Ovary (tissue), 9 donors: ENCODE results near the gene DUOX1. TPM values are rescaled to one million over a fixed set of nuclear protein-coding genes. Genes with fewer than 3 reads are reported as not detected.

Source experiments
- DNase-seq, 5 donors: peaks; one replicate each; pipeline ENCODE4 v3.0.0-alpha.2; 2019 to 2020
- H3K27ac ChIP-seq, 2 donors: fragments of 200-600 bp; one replicate each; pipeline versions ENCODE4 v1.5.1 to v1.8.0; 2019 to 2022
- H3K27me3 ChIP-seq: fragments of 200-600 bp; one replicate; pipeline ENCODE4 v1.8.0; 2022
- H3K36me3 ChIP-seq: fragments of 200-600 bp; sonication (generic); one replicate; pipeline ENCODE4 v1.5.1; 2019
- H3K4me1 ChIP-seq: one replicate; pipeline ENCODE4 v1.8.1; 2013; ENCODE audit warnings: mild to moderate bottlenecking, moderate library complexity; ENCODE audit not compliant: insufficient read depth
- H3K4me3 ChIP-seq: fragments of 200-600 bp; sonication (generic); one replicate; pipeline ENCODE4 v1.5.1; 2017
- H3K9me3 ChIP-seq, 2 donors: fragments of 200-600 bp in 1 of 2; sonication (generic) in 1 of 2; one replicate each; pipeline versions ENCODE4 v1.5.1 to v1.8.1; 2013 to 2019; ENCODE audit warnings: mild to moderate bottlenecking in 1 of 2, moderate library complexity in 1 of 2
- EP300 ChIP-seq: sonication (generic); formaldehyde crosslinking; IDR thresholded peaks from one replicate; pipeline ENCODE4 v1.6.1; 2017; ENCODE audit warnings: antibody characterized with exemption
- POLR2A ChIP-seq: fragments of 450-650 bp; IDR thresholded peaks from one replicate; pipeline ENCODE4 v1.6.1; 2017; ENCODE audit warnings: antibody characterized with exemption, mild to moderate bottlenecking, moderate library complexity
- WGBS, 3 donors: extraction: QIAGEN DNeasy Blood & Tissue Kit in 1 of 3; methylation state at CpG; one replicate each; pipeline versions ENCODE4 v1.1.5 to v1.1.7; 2013 to 2017; 5-methylcytosine and 5-hydroxymethylcytosine counted together
- intact Hi-C, 4 donors: fragments of 100-400 bp; cut with DNase I; formaldehyde crosslinking; loops; one replicate each; pipeline versions ENCODE4 v1.11.0 to v1.15.1; 2022 to 2023
- polyA plus RNA-seq, 2 donors: library from polyadenylated mRNA; stranded (reverse); fragments of 200-250 nt in 1 of 2; fragments of 350-450 nt in 1 of 2; fragmentation: Illumina TruSeq in 1 of 2; extraction: RNeasy Lipid Tissue Mini Kit (QIAGEN cat#74804) in 1 of 2; gene quantifications; one replicate each; pipeline ENCODE4 v1.2.3, GENCODE V29; 2013 to 2014
- total RNA-seq, 7 donors: library from RNA; depleted of rRNA in 2 of 7; stranded (reverse); fragments of >200 nt in 2 of 7; fragmentation: NEBNext Ultra II Directional in 3 of 7; extraction: Animal tissue kit (Norgen Biotek cat#: 25700) in 3 of 7; gene quantifications; one replicate each; pipeline versions ENCODE4 v1.1.0 to v1.2.4, GENCODE V29; 2016 to 2023
- TF ChIP-seq, protein P1 (sequence below), 3 donors: fragments of 450-650 bp in 2 of 3; fragments of 200-600 bp in 1 of 3; IDR thresholded peaks; one replicate each; pipeline versions ENCODE4 v1.5.1 to v1.8.0; 2016 to 2022; ENCODE audit warnings: antibody characterized with exemption in 3 of 3, mild to moderate bottlenecking in 1 of 3
- donor health status: DM: no; HTN: no; CAD: no; lungs with moderate emphysema.
- donor health status: DM: no; HTN: no; CAD: no.
- donor health status: Bipolar disorder and iron deficiency.
- donor health status: DM: yes; HTN: yes; CAD: no.
- donor health status: DM: no; HTN: no; CAD: no.
- donor health status: DM: yes; HTN: yes; CAD: no.

DUOX1 gene
- total and polyA plus RNA-seq, 9 donors = 0.23 to 9.2 (median 1.4) TPM

DNA sequence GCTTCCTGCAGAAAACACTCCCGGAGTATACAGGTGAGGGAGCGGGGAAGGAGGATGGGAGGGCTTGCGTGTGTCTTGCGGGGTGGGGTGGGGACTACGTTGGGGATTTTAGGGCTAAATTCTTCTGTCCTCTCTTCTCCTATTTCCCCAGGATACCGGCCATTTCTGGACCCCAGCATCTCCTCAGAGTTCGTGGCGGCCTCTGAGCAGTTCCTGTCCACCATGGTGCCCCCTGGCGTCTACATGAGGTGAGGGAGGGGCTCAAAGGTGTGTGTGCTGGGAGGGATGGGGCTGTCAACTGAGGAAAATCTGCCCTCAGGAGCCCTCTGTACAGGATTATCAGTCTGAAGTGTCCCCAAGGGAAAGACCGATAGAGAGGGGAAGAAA, 6.6 kb downstream of the DUOX1 start:
- intact Hi-C loops = no loop called here
- no peak for DNase-seq
- Histone ChIP-seq H3K4me3 (no peak overlapping the region), H3K9me3 (no peaks in the 10 kb centered on the region), H3K27ac (no peak overlapping the region), H3K36me3 (no peaks in the 10 kb centered on the region), H3K4me1 (no peaks in the 10 kb centered on the region), H3K27me3 (no peaks in the 10 kb centered on the region)
- WGBS, 3 donors = 17 to 20% (median 19%) methylated on average over 10 of the region's 10 CpGs
- TF ChIP-seq, protein P1, sequence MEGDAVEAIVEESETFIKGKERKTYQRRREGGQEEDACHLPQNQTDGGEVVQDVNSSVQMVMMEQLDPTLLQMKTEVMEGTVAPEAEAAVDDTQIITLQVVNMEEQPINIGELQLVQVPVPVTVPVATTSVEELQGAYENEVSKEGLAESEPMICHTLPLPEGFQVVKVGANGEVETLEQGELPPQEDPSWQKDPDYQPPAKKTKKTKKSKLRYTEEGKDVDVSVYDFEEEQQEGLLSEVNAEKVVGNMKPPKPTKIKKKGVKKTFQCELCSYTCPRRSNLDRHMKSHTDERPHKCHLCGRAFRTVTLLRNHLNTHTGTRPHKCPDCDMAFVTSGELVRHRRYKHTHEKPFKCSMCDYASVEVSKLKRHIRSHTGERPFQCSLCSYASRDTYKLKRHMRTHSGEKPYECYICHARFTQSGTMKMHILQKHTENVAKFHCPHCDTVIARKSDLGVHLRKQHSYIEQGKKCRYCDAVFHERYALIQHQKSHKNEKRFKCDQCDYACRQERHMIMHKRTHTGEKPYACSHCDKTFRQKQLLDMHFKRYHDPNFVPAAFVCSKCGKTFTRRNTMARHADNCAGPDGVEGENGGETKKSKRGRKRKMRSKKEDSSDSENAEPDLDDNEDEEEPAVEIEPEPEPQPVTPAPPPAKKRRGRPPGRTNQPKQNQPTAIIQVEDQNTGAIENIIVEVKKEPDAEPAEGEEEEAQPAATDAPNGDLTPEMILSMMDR (IDR thresholded peaks at IDR 0.05) = no peak
- TF ChIP-seq POLR2A (no peak), EP300 (no peak)

- intact Hi-C loops = no loop called here
- WGBS, 3 donors = 75 to 79% (median 76%) methylated on average over 8 of the region's 8 CpGs
- TF ChIP-seq, protein P1 (IDR thresholded peaks at IDR 0.05) = no peak
- TF ChIP-seq EP300 (no peak), POLR2A (no peak)
- no peak overlapping the region for H3K27ac ChIP-seq
- H3K9me3 ChIP-seq = no peaks in the 10 kb centered on the region
- DNase-seq = no peak
- no peak overlapping the region for H3K4me3 ChIP-seq
- no peaks in the 10 kb centered on the region for H3K4me1 ChIP-seq
- no peaks in the 10 kb centered on the region for H3K36me3 ChIP-seq
- H3K27me3 ChIP-seq = no peaks in the 10 kb centered on the region
These were observed 7.9 kb downstream of the DUOX1 start for GRCh38 chr15:45137703-45138102.

DNA sequence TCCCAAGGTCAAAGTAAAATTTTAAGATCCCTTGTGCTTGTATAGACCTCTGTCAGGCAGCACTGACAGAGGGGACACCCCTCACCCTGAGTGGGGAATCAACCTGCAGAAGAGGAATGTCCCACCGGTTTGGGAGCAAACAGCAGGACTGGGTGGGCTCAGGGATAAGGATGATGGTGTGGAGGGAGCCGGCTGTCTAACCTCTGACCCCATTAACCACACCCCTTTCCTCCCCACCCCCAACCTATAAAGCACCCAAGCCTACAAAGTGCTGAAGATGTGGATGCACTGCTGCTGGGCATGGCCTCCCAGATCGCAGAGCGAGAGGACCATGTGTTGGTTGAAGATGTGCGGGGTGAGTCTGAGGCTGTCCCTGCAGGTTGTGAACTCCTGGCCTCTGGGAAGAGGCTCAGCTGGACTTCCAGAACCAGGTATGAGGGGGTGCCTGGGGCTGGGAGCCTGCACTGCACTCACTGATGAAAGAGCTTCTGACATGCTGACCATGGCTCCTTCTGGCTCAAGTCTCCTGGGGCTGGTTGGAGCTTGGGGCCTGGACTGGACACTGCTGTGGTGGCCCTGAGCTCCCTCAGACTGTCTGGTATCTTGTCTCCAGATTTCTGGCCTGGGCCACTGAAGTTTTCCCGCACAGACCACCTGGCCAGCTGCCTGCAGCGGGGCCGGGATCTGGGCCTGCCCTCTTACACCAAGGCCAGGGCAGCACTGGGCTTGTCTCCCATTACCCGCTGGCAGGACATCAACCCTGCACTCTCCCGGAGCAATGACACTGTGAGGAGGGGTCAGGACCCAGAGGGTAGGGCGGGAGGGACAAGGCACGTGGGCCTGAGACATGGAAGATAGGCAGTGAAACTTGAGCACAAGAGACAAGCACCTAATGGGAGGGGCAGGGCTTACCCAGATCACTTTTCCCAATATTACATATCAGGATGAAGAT, 9.3 kb downstream of the DUOX1 start:
- TF ChIP-seq, protein P1 (IDR thresholded peaks at IDR 0.05) = no peak
- TF ChIP-seq EP300 (no peak), POLR2A (no peak)
- Histone ChIP-seq H3K27ac (no peak overlapping the region), H3K27me3 (no peaks in the 10 kb centered on the region), H3K4me3 (no peak overlapping the region), H3K4me1 (no peaks in the 10 kb centered on the region), H3K36me3 (no peaks in the 10 kb centered on the region), H3K9me3 (no peaks in the 10 kb centered on the region)
- no peak for DNase-seq
- 61 to 77% (median 68%) methylated on average over 12 of the region's 12 CpGs for WGBS, 3 donors
- intact Hi-C loops = no loop called here

GRCh38 chr15:45139770-45140169, 10.0 kb downstream of the DUOX1 start:
- no peaks in the 10 kb centered on the region for H3K4me1 ChIP-seq
- H3K36me3 ChIP-seq = no peaks in the 10 kb centered on the region
- no peak for DNase-seq
- H3K4me3 ChIP-seq = no peak overlapping the region
- H3K27me3 ChIP-seq = no peaks in the 10 kb centered on the region
- intact Hi-C loops = no loop called here
- WGBS, 3 donors = 88 to 92% (median 89%) methylated on average over 6 of the region's 6 CpGs
- TF ChIP-seq POLR2A (no peak), EP300 (no peak)
- TF ChIP-seq, protein P1 (IDR thresholded peaks at IDR 0.05) = no peak
- H3K9me3 ChIP-seq = no peaks in the 10 kb centered on the region
- H3K27ac ChIP-seq = no peak overlapping the region
